Mesothelial cell of epicardium (in vitro differentiated cells): ENCODE measurements around the gene P3H2. TPM values are rescaled to one million over a fixed set of nuclear protein-coding genes. Genes with fewer than 3 reads are reported as not detected.
A peak's percentile ranks its signal among the peaks of the same experiment; 100 is the strongest.

ENCODE experiments used
- DNase-seq, 2 experiments: peaks; one replicate each; pipeline ENCODE4 v3.0.0; 2021; ENCODE audit warnings: low spot score in 2 of 2; ENCODE audit not compliant: unreplicated experiment in 2 of 2
- H3K27ac Mint-ChIP-seq: 2 replicates; pipeline ENCODE4 v1.8.0; 2021; ENCODE audit warnings: mixed read lengths
- H3K27me3 Mint-ChIP-seq: 2 replicates; pipeline ENCODE4 v1.8.0; 2021; ENCODE audit warnings: low read depth, mixed read lengths
- H3K36me3 Mint-ChIP-seq: 2 replicates; pipeline ENCODE4 v1.8.0; 2021; ENCODE audit warnings: mixed read lengths
- H3K4me1 Mint-ChIP-seq: 2 replicates; pipeline ENCODE4 v1.8.0; 2021; ENCODE audit warnings: mixed read lengths
- H3K4me3 Mint-ChIP-seq: 2 replicates; pipeline ENCODE4 v1.8.0; 2021; ENCODE audit warnings: mild to moderate bottlenecking, moderate library complexity, mixed read lengths
- H3K9me3 Mint-ChIP-seq: 2 replicates; pipeline ENCODE4 v1.8.0; 2021; ENCODE audit warnings: mixed read lengths
- total RNA-seq: library from RNA; stranded (reverse); gene quantifications from 3 replicates; pipeline ENCODE4 v1.2.1, GENCODE V29; 2021
- TF ChIP-seq, protein P1 (sequence below): fragments of 200-600 bp; sonication (generic); IDR thresholded peaks from one replicate; pipeline ENCODE4 v1.5.0; 2021; ENCODE audit warnings: antibody characterized with exemption; ENCODE audit not compliant: unreplicated experiment

P3H2 gene
- total RNA-seq, 1 donor from 2014 or later, result 14.8 TPM

DNA sequence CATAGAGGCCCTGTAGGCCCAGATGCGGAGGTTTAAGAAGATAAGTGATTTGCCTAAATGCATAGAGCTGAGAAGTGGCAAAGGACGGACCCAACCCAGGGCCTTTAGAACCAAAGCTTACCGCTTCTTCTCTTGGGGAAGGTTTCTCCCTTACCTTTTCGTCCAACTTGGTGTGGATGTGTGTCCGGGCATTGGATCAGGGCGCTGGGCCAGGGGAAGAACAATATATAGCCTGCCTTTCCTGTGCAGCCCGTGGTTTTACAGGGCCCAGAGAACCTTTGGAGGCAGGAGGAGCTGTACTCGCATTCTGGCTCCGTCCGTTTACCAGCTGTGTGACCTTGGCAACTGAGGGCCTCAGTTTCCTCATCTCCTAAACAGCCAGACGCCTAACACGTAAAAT is 686 bp upstream of the P3H2 start:
- Mint-ChIP-seq H3K27ac (no peak overlapping the region), H3K4me1 (peaks cover 38% of the 10 kb centered on the region), H3K4me3 (no peak overlapping the region), H3K27me3 (peaks cover 6% of the 10 kb centered on the region), H3K36me3 (no peaks in the 10 kb centered on the region), H3K9me3 (no peaks in the 10 kb centered on the region)
- TF ChIP-seq, protein P1, sequence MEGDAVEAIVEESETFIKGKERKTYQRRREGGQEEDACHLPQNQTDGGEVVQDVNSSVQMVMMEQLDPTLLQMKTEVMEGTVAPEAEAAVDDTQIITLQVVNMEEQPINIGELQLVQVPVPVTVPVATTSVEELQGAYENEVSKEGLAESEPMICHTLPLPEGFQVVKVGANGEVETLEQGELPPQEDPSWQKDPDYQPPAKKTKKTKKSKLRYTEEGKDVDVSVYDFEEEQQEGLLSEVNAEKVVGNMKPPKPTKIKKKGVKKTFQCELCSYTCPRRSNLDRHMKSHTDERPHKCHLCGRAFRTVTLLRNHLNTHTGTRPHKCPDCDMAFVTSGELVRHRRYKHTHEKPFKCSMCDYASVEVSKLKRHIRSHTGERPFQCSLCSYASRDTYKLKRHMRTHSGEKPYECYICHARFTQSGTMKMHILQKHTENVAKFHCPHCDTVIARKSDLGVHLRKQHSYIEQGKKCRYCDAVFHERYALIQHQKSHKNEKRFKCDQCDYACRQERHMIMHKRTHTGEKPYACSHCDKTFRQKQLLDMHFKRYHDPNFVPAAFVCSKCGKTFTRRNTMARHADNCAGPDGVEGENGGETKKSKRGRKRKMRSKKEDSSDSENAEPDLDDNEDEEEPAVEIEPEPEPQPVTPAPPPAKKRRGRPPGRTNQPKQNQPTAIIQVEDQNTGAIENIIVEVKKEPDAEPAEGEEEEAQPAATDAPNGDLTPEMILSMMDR, result no peak
- no peak for DNase-seq

DNA sequence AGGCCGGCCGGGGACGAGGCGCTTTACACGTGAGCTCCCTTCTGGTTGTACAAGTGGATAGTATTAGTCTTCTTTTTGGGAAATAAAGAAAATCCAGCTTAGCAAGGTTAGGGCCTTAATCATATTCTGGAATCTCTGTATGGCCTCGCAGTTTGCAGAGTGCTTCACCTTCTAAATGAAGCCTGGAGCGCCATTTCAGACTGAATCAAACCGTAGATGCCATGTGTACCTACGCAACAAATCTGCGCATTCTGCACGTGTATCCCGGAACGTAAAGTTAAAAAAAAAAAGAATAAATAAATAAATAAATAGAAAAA is 322 bp upstream of the P3H2 start:
- Mint-ChIP-seq H3K27ac (peak overlapping the region; percentile 66), H3K9me3 (no peaks in the 10 kb centered on the region)

DNA sequence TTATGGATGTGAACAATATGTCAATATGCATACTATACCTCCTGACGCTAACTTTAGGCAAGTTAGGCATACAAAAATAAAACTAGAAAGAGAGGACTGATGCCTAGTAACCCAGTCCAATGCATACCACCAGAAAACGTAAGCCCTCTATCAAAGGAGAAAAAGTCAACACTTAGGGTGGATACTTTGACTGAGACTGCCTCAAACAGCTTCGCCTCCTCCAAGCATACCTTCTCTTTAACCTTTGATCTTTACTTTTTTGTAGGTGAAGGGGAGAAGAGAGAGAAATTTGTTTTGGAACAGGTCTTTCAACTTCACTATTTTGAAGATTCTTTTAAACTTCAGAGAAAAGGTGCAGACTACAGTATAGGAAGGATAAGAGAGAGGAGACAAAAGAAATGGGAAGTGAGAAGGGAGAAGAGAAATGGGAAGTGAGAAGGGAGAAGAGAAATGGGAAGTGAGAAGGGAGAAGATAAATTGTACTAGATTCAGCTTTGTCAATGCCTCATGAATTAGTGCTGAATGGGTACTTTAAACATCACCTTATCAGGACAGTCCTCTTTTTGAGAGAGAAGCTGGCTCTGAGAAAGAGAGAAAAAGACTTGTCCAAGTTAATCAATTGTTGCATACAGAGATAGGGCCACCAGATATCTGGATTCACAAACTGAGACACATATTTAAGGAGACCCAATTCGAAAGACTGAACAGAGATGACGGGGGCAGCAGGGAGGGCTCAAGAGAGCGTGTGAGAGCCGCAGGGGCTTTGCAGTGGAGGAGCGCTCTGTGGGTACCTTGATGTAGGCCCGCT is 1.0 kb downstream of the P3H2 start:
- Mint-ChIP-seq H3K9me3 (no peaks in the 10 kb centered on the region), H3K4me1 (peaks cover 38% of the 10 kb centered on the region), H3K4me3 (peak overlapping the region; percentile 77), H3K27ac (peak overlapping the region; percentile 75), H3K27me3 (peaks cover 6% of the 10 kb centered on the region), H3K36me3 (no peaks in the 10 kb centered on the region)
- no peak for DNase-seq
- TF ChIP-seq, protein P1, result no peak

More for the DNA sequence above, 322 bp upstream of the P3H2 start:
- peaks cover 6% of the 10 kb centered on the region for H3K27me3 Mint-ChIP-seq
- TF ChIP-seq, protein P1, result no peak
- H3K4me1 Mint-ChIP-seq, result peaks cover 38% of the 10 kb centered on the region
- peak overlapping the region; percentile 72 for H3K4me3 Mint-ChIP-seq
- no peaks in the 10 kb centered on the region for H3K36me3 Mint-ChIP-seq
- DNase-seq, result no peak

- H3K27ac Mint-ChIP-seq, result no peak overlapping the region
- H3K36me3 Mint-ChIP-seq, result peaks cover 4% of the 10 kb centered on the region
- H3K4me1 Mint-ChIP-seq, result peaks cover 38% of the 10 kb centered on the region
- TF ChIP-seq, protein P1, result no peak
- peak overlapping the region; percentile 34 for H3K4me3 Mint-ChIP-seq
- H3K9me3 Mint-ChIP-seq, result peaks cover 5% of the 10 kb centered on the region
- DNase-seq, result no peak
- peaks cover 6% of the 10 kb centered on the region for H3K27me3 Mint-ChIP-seq
Observed at GRCh38 chr3:190118438-190118837, 2.3 kb downstream of the P3H2 start.

DNA sequence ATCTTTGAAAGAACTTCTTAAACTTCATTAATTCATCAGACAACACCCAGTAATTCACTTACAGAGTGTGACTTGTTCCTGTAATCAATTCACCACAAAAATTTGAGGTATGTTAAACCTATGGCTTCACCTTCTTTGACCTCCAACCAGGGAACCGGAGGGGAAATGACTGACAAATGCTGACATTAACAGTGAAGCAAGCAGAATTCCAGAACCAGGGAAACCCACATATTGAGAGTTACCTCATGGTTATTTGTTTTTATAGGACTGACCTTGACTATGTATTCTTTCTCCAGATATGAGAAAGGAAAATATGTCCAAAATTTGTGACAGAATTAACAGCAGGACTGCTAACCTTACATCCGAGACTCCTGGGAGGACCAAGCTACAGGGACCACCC is 2.7 kb downstream of the P3H2 start:
- H3K27ac Mint-ChIP-seq, result no peak overlapping the region
- peaks cover 6% of the 10 kb centered on the region for H3K27me3 Mint-ChIP-seq
- H3K9me3 Mint-ChIP-seq, result peaks cover 7% of the 10 kb centered on the region
- H3K4me3 Mint-ChIP-seq, result peak overlapping the region; percentile 34
- no peak for DNase-seq
- H3K36me3 Mint-ChIP-seq, result peaks cover 5% of the 10 kb centered on the region
- TF ChIP-seq, protein P1, result no peak
- peaks cover 38% of the 10 kb centered on the region for H3K4me1 Mint-ChIP-seq
